ENCODE measurements around the gene TOM1L1. TPM values are rescaled to one million over a fixed set of nuclear protein-coding genes. Genes with fewer than 3 reads are reported as not detected.

Gene TOM1L1
- total and polyA plus RNA-seq, 2 of the 8 experiments (the other 6 are each of a cell fraction or from before 2014, with no cell fraction given): 47.0 to 60.8 TPM

DNA sequence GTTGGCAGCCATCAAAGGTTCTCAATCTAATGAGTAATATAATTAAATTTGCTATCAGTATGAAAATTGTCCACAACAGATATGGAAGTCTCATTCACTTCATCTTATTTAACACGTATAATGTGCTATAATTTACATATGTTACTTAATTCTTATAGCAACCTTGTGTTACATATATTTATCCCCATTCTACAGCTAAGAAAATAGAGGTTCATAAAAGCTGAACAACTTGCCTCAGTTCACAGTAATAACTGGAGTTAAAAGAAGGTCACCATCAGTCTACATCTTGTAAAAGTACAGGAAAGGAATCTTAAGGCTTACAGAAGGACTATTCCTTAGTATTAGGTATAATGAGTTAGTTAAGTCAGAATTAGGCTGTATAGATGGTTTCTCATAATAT lies 95.8 kb downstream of the TOM1L1 start:
- Histone ChIP-seq H3K23me2 (ENCODE audit: low read depth, low read length) (no peaks in the 10 kb centered on the region), H3K27me3 (replicated peaks in 1 of 4; ENCODE audit: control insufficient read depth in 3 of 4, extremely low read depth in 1 of 4, insufficient read depth in 3 of 4, low read length in 3 of 4) (no peaks in the 10 kb centered on the region), H2BK12ac (ENCODE audit: low read depth, low read length) (no peak overlapping the region), H2BK20ac (ENCODE audit: low read length) (no peak overlapping the region), H4K8ac (ENCODE audit: extremely low read depth, insufficient read depth, low read length) (no peak overlapping the region), H3K23ac (ENCODE audit: insufficient read length) (no peak overlapping the region), H3K18ac (ENCODE audit: extremely low read depth, low read length) (no peak overlapping the region), H2AFZ (ENCODE audit: low read length) (no peak overlapping the region), H3K4me3 (ENCODE audit: extremely low read depth in 1 of 4, insufficient read depth in 2 of 4, low read depth in 3 of 4, low read length in 4 of 4) (no peak overlapping the region), H3K36me3 (ENCODE audit: control insufficient read depth in 2 of 4, insufficient read depth in 4 of 4, low read length in 3 of 4) (peaks cover 0 to 7% (median 0%) of the 10 kb centered on the region in 4 experiments; a peak in 1 of 8 replicates), H3K4ac (replicated peaks; ENCODE audit: insufficient read length, low read depth, low read length) (no peak overlapping the region), H4K20me1 (replicated peaks in 1 of 2; ENCODE audit: control insufficient read depth in 1 of 2, insufficient read depth in 2 of 2, low read length in 2 of 2) (no peaks in the 10 kb centered on the region), H3K14ac (ENCODE audit: insufficient read length) (no peak overlapping the region), H3K9me3 (ENCODE audit: insufficient read depth in 2 of 2, low read depth in 1 of 2, low read length in 1 of 2) (no peaks in the 10 kb centered on the region), H3K56ac (replicated peaks; ENCODE audit: insufficient read length, low read depth, low read length) (no peak overlapping the region), H3K4me1 (replicated peaks in 1 of 4; ENCODE audit: control insufficient read depth in 3 of 4, insufficient read depth in 4 of 4, low read length in 3 of 4) (no peaks in the 10 kb centered on the region), H3K79me1 (ENCODE audit: low read depth, low read length) (no peaks in the 10 kb centered on the region), H3K79me2 (ENCODE audit: control insufficient read depth in 1 of 2, insufficient read depth in 2 of 2, low read length in 2 of 2) (no peaks in the 10 kb centered on the region), H2BK15ac (ENCODE audit: low read length) (no peak overlapping the region), H4K5ac (ENCODE audit: insufficient read length, low read depth, low read length) (no peak overlapping the region), H4K91ac (replicated peaks; ENCODE audit: insufficient read length, low read length) (no peak overlapping the region), H2BK5ac (ENCODE audit: low read depth, low read length) (no peak overlapping the region), H3K27ac (ENCODE audit: low read depth, low read length) (no peak overlapping the region), H3K4me2 (ENCODE audit: insufficient read depth in 1 of 2, low read depth in 2 of 2, low read length in 2 of 2) (no peak overlapping the region), H3K9ac (replicated peaks in 1 of 4; ENCODE audit: extremely low read depth in 1 of 4, low read depth in 3 of 4, low read length in 3 of 4) (no peak overlapping the region), H2AK5ac (ENCODE audit: low read depth, low read length) (no peak overlapping the region), H2BK120ac (replicated peaks; ENCODE audit: low read depth, low read length) (no peak overlapping the region)
- CTCF ChIA-PET (ENCODE audit: partially characterized antibody): interaction anchor here (1.1 to 7.6 kb wide), 4 partner anchors 8 to 351 kb away, joined by 3 to 107 read pairs (median 5); no protein-coding TSS in a partner anchor
- FAIRE-seq: no peak
- POLR2A ChIA-PET (ENCODE audit: partially characterized antibody): no interaction called here
- no peak for DNase-seq (ENCODE audit: low read depth in 1 of 2, low spot score in 2 of 2)
- whole genome bisulfite sequencing, 2 experiments (ENCODE audit: extremely low coverage in 1 of 2, insufficient coverage in 1 of 2, insufficient read length in 1 of 2, insufficient replicate concordance in 2 of 2, low coverage in 1 of 2, low lambda C conversion rate in 2 of 2, missing lambda C conversion rate in 1 of 2): 90% methylated on average over 1 of the region's 1 CpG; no CpG with 5 or more reads in 1 of the 2 experiments
- TF ChIP-seq SRF (IDR thresholded peaks at IDR 0.05; ENCODE audit: low read depth, low read length): no peak
- TF ChIP-seq RNF2 (IDR thresholded peaks at IDR 0.05; ENCODE audit: borderline replicate concordance, low read depth, low read length, missing control alignments, poor library complexity, severe bottlenecking): no peak
- TF ChIP-seq ZNF274 (IDR thresholded peaks at IDR 0.05; ENCODE audit: borderline replicate concordance, extremely low read depth, low read length): no peak
- no peak for TF ChIP-seq EP300 (IDR thresholded peaks at IDR 0.05; ENCODE audit: borderline replicate concordance in 1 of 2, low read depth in 2 of 2, low read length in 2 of 2)
- TF ChIP-seq, protein P1, sequence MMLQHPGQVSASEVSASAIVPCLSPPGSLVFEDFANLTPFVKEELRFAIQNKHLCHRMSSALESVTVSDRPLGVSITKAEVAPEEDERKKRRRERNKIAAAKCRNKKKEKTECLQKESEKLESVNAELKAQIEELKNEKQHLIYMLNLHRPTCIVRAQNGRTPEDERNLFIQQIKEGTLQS (IDR thresholded peaks at IDR 0.05; ENCODE audit: insufficient read depth, low read depth, low read length): no peak
- no peak for TF ChIP-seq RAD21 (IDR thresholded peaks at IDR 0.05 in 1 of 2, conservative IDR thresholded peaks at IDR 0.05 in 1 of 2; ENCODE audit: low read depth in 2 of 2, low read length in 2 of 2)
- TF ChIP-seq CEBPB (IDR thresholded peaks at IDR 0.05; ENCODE audit: low read depth, low read length): no peak
- TF ChIP-seq ASH2L (IDR thresholded peaks at IDR 0.05; ENCODE audit: low read length): no peak
- no peak for TF ChIP-seq POU5F1 (IDR thresholded peaks at IDR 0.05; ENCODE audit: low read depth, low read length)
- no peak for TF ChIP-seq POLR2A (IDR thresholded peaks at IDR 0.05; ENCODE audit: control extremely low read depth in 1 of 2, low read depth in 2 of 2, low read length in 2 of 2)
- no peak for TF ChIP-seq KDM1A (IDR thresholded peaks at IDR 0.05; ENCODE audit: borderline replicate concordance, low read length)
